Naive thymus-derived CD4-positive, alpha-beta T cell (primary cell): Measurements from ENCODE around the gene MOK. TPM values are rescaled to one million over a fixed set of nuclear protein-coding genes. Genes with fewer than 3 reads are reported as not detected.

ENCODE experiments used
- ATAC-seq: fragments of 150-1000 bp; cut with Tn5 transposase; 2 replicates; pipeline ENCODE4 v1.10.0; 2021; ENCODE audit warnings: mild to moderate bottlenecking, moderate library complexity
- CTCF ChIA-PET: fragments of 350-600 bp; sonication (Branson Sonifier 250); formaldehyde crosslinking; loops from one replicate; lab custom pipeline; 2021; ENCODE audit warnings: antibody characterized with exemption; lab: Charles Lee
- POLR2A ChIA-PET: fragments of 350-600 bp; sonication (Branson Sonifier 250); formaldehyde crosslinking; loops from one replicate; lab custom pipeline; 2021; ENCODE audit warnings: antibody characterized with exemption, inconsistent platforms; lab: Charles Lee
- DNase-seq, 9 donors: peaks; one replicate each; pipeline versions ENCODE4 v3.0.0 to v3.0.0-alpha.2; 2020 to 2022; ENCODE audit warnings: mixed read lengths in 1 of 9
- H3K27ac ChIP-seq: one replicate; pipeline ENCODE4 v1.7.0; 2013; ENCODE audit warnings: mild to moderate bottlenecking, low read depth, low read length, moderate library complexity
- H3K27me3 ChIP-seq, 2 donors: one replicate each; pipeline ENCODE4 v1.7.0; 2013; ENCODE audit warnings: low read length in 2 of 2, mild to moderate bottlenecking in 2 of 2, moderate library complexity in 2 of 2; ENCODE audit not compliant: control insufficient read depth in 2 of 2, insufficient read depth in 2 of 2
- H3K36me3 ChIP-seq, 3 experiments: 1 replicate in 2 of 3; 2 replicates in 1 of 3; pipeline ENCODE4 v1.7.0; 2013; ENCODE audit warnings: low read length in 3 of 3, mild to moderate bottlenecking in 3 of 3, moderate library complexity in 1 of 3; ENCODE audit not compliant: insufficient read depth in 3 of 3, control insufficient read depth in 2 of 3
- H3K4me1 ChIP-seq, 2 donors: one replicate each; pipeline ENCODE4 v1.7.0; 2013; ENCODE audit warnings: low read length in 2 of 2, mild to moderate bottlenecking in 2 of 2, moderate library complexity in 1 of 2; ENCODE audit not compliant: control insufficient read depth in 2 of 2, insufficient read depth in 2 of 2
- H3K4me3 ChIP-seq: 2 replicates; pipeline ENCODE4 v1.7.0; 2013; ENCODE audit warnings: mild to moderate bottlenecking, low read length
- H3K9me3 ChIP-seq, 3 experiments: 1 replicate in 2 of 3; 2 replicates in 1 of 3; pipeline ENCODE4 v1.7.0; 2013; ENCODE audit warnings: low read length in 3 of 3; ENCODE audit not compliant: control insufficient read depth in 2 of 3
- H3K27ac Mint-ChIP-seq, 9 donors: one replicate each; pipeline ENCODE4 v1.8.0; 2020 to 2022; ENCODE audit warnings: mixed read lengths in 9 of 9, mild to moderate bottlenecking in 8 of 9, moderate library complexity in 5 of 9, inconsistent platforms in 2 of 9
- H3K27me3 Mint-ChIP-seq, 5 donors: one replicate each; pipeline ENCODE4 v1.8.0; 2021 to 2022; ENCODE audit warnings: mixed read lengths in 5 of 5, mild to moderate bottlenecking in 1 of 5
- H3K36me3 Mint-ChIP-seq, 5 donors: one replicate each; pipeline ENCODE4 v1.8.0; 2020 to 2022; ENCODE audit warnings: mixed read lengths in 5 of 5, mild to moderate bottlenecking in 3 of 5, inconsistent platforms in 1 of 5
- H3K4me1 Mint-ChIP-seq, 7 donors: one replicate each; pipeline ENCODE4 v1.8.0; 2020 to 2022; ENCODE audit warnings: mixed read lengths in 7 of 7, mild to moderate bottlenecking in 3 of 7, inconsistent platforms in 1 of 7
- H3K4me3 Mint-ChIP-seq, 10 donors: one replicate each; pipeline ENCODE4 v1.8.0; 2020 to 2022; ENCODE audit warnings: mild to moderate bottlenecking in 10 of 10, mixed read lengths in 10 of 10, moderate library complexity in 6 of 10, inconsistent platforms in 2 of 10
- H3K9me3 Mint-ChIP-seq, 11 donors: one replicate each; pipeline ENCODE4 v1.8.0; 2020 to 2022; ENCODE audit warnings: mixed read lengths in 11 of 11, mild to moderate bottlenecking in 4 of 11, inconsistent platforms in 1 of 11, moderate library complexity in 1 of 11
- intact Hi-C, 2 donors: fragments of 100-400 bp; cut with micrococcal nuclease; formaldehyde crosslinking; loops; one replicate each; pipeline ENCODE4 v1.15.1; 2023
- polyA plus RNA-seq, 2 donors: library from polyadenylated mRNA; unstranded; fragments of 300-500 nt; fragmentation: Illumina TruSeq; gene quantifications; one replicate each; pipeline ENCODE4 v1.2.3, GENCODE V29; 2021
- total RNA-seq, 6 experiments: library from RNA in 5 of 6; stranded (reverse) in 5 of 6; gene quantifications; 1 replicate in 5 of 6; 2 replicates in 1 of 6; pipeline ENCODE4 v1.2.3 and lab custom pipeline; 2021 to 2026

MOK gene
- total and polyA plus RNA-seq, 7 experiments from 2014 or later, result 1.3 to 3.5 (median 1.9) TPM

DNA sequence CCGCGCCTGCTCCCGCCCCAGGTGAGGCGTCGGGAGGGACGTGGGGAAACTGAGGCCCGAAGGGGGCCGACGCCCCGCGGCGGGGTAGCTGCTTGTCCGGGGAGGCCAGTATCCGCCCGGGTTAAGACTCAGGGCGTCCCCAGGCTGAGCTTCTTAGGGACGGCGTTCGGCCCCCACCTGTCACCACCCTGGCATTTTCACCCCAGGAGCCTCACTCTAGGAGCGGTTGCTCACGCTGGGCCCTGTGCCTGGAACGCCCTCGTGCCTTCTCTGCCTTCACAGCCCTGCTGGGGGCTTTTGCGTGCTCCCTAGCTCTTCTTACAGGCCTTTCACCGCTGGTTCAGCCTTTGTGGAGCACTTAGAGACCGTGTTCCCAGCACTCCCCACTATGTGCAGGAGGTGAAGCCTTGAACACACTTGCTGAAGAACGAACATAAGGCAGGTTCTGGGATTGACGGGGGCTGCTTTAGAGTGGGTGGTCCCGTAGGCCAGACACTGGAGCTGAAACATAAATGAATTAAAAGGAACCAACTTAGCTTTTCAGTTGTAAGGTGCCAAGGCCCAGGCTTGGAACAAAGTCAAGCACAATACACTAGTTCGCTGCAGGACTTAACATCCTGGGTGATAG, 15.2 kb upstream of the MOK start:
- Mint-ChIP-seq H3K9me3 (peaks cover 0 to 14% (median 0%) of the 10 kb centered on the region in 11 donors), H3K27me3 (peaks cover 0 to 4% (median 0%) of the 10 kb centered on the region in 5 donors), H3K36me3 (no peaks in the 10 kb centered on the region), H3K4me3 (peak overlapping the region; percentile 86 to 99 (median 90)), H3K27ac (peak overlapping the region; percentile 91 to 99 (median 95)), H3K4me1 (peaks cover 21 to 73% (median 51%) of the 10 kb centered on the region in 7 donors)
- H3K27me3 ChIP-seq, result no peaks in the 10 kb centered on the region
- peak; percentile 34 for ATAC-seq
- H3K9me3 ChIP-seq, result no peaks in the 10 kb centered on the region
- intact Hi-C loops, result loop anchor here in 1 of 2 donors (1.0 kb wide), 1 partner anchor 196 kb away; no protein-coding TSS in a partner anchor
- DNase-seq, result peak in 7 of 9 donors; percentile 41 to 60 (median 43)
- peak overlapping the region; percentile 87 for H3K27ac ChIP-seq
- ChIA-PET POLR2A (interaction anchor here (0.8 to 5.6 kb wide), 9 partner anchors 12 to 223 kb away, joined by 3 to 40 read pairs (median 3); partner anchors contain the start of genes CINP, MOK, TECPR2 and WDR20), CTCF (interaction anchor here (1.4 to 2.0 kb wide), 3 partner anchors 12 to 36 kb away, joined by 4 to 7 read pairs (median 5); partner anchors contain the start of gene MOK)
- peaks cover 37 to 38% of the 10 kb centered on the region in 2 donors for H3K4me1 ChIP-seq
- peak overlapping the region; percentile 61 for H3K4me3 ChIP-seq
- peaks cover 0 to 6% (median 3%) of the 10 kb centered on the region in 3 experiments for H3K36me3 ChIP-seq

- peaks cover 27 to 79% (median 57%) of the 10 kb centered on the region in 7 donors for H3K4me1 Mint-ChIP-seq
Observed at GRCh38 chr14:102319351-102320032, 14.5 kb upstream of the MOK start, which contains the start of gene ZNF839. Gene ZNF839, plus strand, starts transcription at chr14:102319746. Its CDS starts 20 bp downstream, at chr14:102319766.

GRCh38 chr14:102318781-102319276, 13.9 kb upstream of the MOK start:
- intact Hi-C loops, result loop anchor here (1.0 to 5.0 kb wide), 7 partner anchors 14 to 612 kb away; partner anchors contain the start of genes CINP (in 2 of the 2), MOK (in 2 of the 2), TECPR2 (in 2 of the 2) and TRAF3 (in 2 of the 2)
- peak overlapping the region; percentile 95 to 99 (median 98) for H3K27ac Mint-ChIP-seq
- peaks cover 32 to 86% (median 64%) of the 10 kb centered on the region in 7 donors for H3K4me1 Mint-ChIP-seq
- CTCF ChIA-PET, result interaction anchor here (0.6 to 1.6 kb wide), 4 partner anchors 10 to 556 kb away, joined by 3 to 7 read pairs (median 4); no protein-coding TSS in a partner anchor
- H3K9me3 ChIP-seq, result no peaks in the 10 kb centered on the region
- H3K36me3 Mint-ChIP-seq, result no peaks in the 10 kb centered on the region
- no peaks in the 10 kb centered on the region for H3K27me3 ChIP-seq
- DNase-seq, result no peak
- H3K9me3 Mint-ChIP-seq, result peaks cover 0 to 16% (median 0%) of the 10 kb centered on the region in 11 donors
- H3K4me3 Mint-ChIP-seq, result peak overlapping the region; percentile 91 to 99 (median 97)
- peaks cover 37 to 43% of the 10 kb centered on the region in 2 donors for H3K4me1 ChIP-seq
- H3K36me3 ChIP-seq, result peaks cover 0 to 6% (median 3%) of the 10 kb centered on the region in 3 experiments
- peak overlapping the region; percentile 90 for H3K4me3 ChIP-seq
- H3K27me3 Mint-ChIP-seq, result peaks cover 0 to 6% (median 0%) of the 10 kb centered on the region in 5 donors
- ATAC-seq, result no peak
- H3K27ac ChIP-seq, result peak overlapping the region; percentile 87
- POLR2A ChIA-PET, result interaction anchor here (0.7 to 5.6 kb wide), 6 partner anchors 10 to 499 kb away, joined by 3 to 40 read pairs (median 4); partner anchors contain the start of genes CINP, MOK and TECPR2

More at GRCh38 chr14:102319351-102320032, 14.5 kb upstream of the MOK start, which contains the start of gene ZNF839:
- intact Hi-C loops, result loop anchor here (1.0 to 5.0 kb wide), 8 partner anchors 15 to 612 kb away; partner anchors contain the start of genes CINP (in 2 of the 2), MOK (in 2 of the 2), TECPR2 (in 2 of the 2) and TRAF3 (in 2 of the 2)
- Mint-ChIP-seq H3K36me3 (no peaks in the 10 kb centered on the region), H3K27ac (peak within 1 kb of the TSS; percentile 95 to 99 (median 98)), H3K9me3 (peaks cover 0 to 16% (median 0%) of the 10 kb centered on the region in 11 donors), H3K27me3 (peaks cover 0 to 5% (median 0%) of the 10 kb centered on the region in 5 donors), H3K4me3 (peak within 1 kb of the TSS; percentile 91 to 99 (median 97))
- Histone ChIP-seq H3K4me3 (peak within 1 kb of the TSS; percentile 90), H3K36me3 (peaks cover 0 to 6% (median 3%) of the 10 kb centered on the region in 3 experiments), H3K27me3 (no peaks in the 10 kb centered on the region), H3K4me1 (peaks cover 37 to 41% of the 10 kb centered on the region in 2 donors), H3K27ac (peak within 1 kb of the TSS; percentile 87), H3K9me3 (no peaks in the 10 kb centered on the region)
- ATAC-seq (peak; percentile 84), DNase-seq (peak; percentile 87 to 97 (median 93))
- POLR2A ChIA-PET, result interaction anchor here (0.7 to 5.6 kb wide), 9 partner anchors 11 to 222 kb away, joined by 3 to 40 read pairs (median 3); partner anchors contain the start of genes CINP, MOK, TECPR2 and WDR20
- CTCF ChIA-PET, result interaction anchor here (0.6 to 2.0 kb wide), 4 partner anchors 11 to 557 kb away, joined by 3 to 7 read pairs (median 4); partner anchors contain the start of gene MOK

DNA sequence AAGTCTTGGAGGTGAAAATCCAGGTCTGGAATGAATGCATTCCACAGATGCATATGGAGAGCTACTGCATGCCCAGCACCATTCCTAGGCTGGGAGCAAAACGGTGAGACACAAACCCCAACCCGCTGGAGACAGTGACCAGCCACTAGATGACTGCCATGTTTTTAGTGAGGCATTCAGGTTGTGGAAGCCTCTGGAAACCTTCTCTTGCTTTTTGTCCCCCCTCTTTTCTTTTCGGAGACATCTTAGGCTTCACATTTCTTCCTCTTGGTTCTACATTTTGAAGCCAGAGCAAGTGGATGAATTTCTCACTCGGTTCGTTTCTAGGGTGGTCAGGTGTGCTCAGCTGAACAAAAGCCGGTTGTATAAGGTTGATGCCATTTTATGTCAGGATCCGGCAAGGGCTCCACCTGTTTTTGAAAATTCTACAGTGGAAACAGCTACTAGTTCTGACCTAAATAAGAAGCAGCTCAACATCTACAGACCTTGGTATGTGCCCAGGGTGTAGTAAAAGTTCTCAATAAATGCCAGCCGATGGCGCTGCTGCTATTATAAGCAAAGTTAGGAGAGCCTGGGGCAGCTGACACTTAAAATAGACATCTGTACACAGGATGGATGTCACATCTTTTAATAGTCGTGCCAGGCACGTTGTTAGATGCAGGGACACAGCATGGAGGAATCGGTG, 12.7 kb upstream of the MOK start:
- H3K4me1 Mint-ChIP-seq, result peaks cover 34 to 81% (median 66%) of the 10 kb centered on the region in 7 donors
- H3K4me3 Mint-ChIP-seq, result peak overlapping the region; percentile 91 to 99 (median 97)
- H3K27me3 Mint-ChIP-seq, result peaks cover 0 to 6% (median 0%) of the 10 kb centered on the region in 5 donors
- intact Hi-C loops, result loop anchor here (1.0 to 5.0 kb wide), 8 partner anchors 13 to 610 kb away; partner anchors contain the start of genes MOK (in 2 of the 2), RCOR1 (in 2 of the 2), TRAF3 (in 2 of the 2) and ANKRD9 (in 1 of the 2)
- H3K4me1 ChIP-seq, result peaks cover 37 to 43% of the 10 kb centered on the region in 2 donors
- H3K27ac ChIP-seq, result peak overlapping the region; percentile 35
- H3K9me3 ChIP-seq, result no peaks in the 10 kb centered on the region
- ChIA-PET CTCF (interaction anchor here (0.5 to 1.6 kb wide), 5 partner anchors 22 to 368 kb away, joined by 3 to 5 read pairs (median 3); no protein-coding TSS in a partner anchor), POLR2A (interaction anchor here (0.6 to 5.6 kb wide), 7 partner anchors 12 to 612 kb away, joined by 3 to 40 read pairs (median 4); partner anchors contain the start of genes CINP, MOK and TECPR2)
- H3K27ac Mint-ChIP-seq, result peak overlapping the region; percentile 95 to 99 (median 98)
- DNase-seq, result peak in 5 of 9 donors; percentile 10 to 33 (median 17)
- no peaks in the 10 kb centered on the region for H3K36me3 Mint-ChIP-seq
- no peak for ATAC-seq
- peaks cover 0 to 16% (median 0%) of the 10 kb centered on the region in 11 donors for H3K9me3 Mint-ChIP-seq
- H3K36me3 ChIP-seq, result peaks cover 0 to 5% (median 3%) of the 10 kb centered on the region in 3 experiments
- no peaks in the 10 kb centered on the region for H3K27me3 ChIP-seq
- H3K4me3 ChIP-seq, result peak overlapping the region; percentile 84
